ENCODE data around the gene SYCN. TPM values are rescaled to one million over a fixed set of nuclear protein-coding genes. Genes with fewer than 3 reads are reported as not detected.

SYCN gene
- total and polyA plus RNA-seq, 2 of the 13 experiments (the other 11 are each of a cell fraction or from before 2014, with no cell fraction given) = not detected

- no peak within 1 kb of the TSS for H3K9ac ChIP-seq (ENCODE audit: insufficient read depth, low read depth, low read length)
- TF ChIP-seq ZNF20 (CRISPR knock-in tag; IDR thresholded peaks at IDR 0.05) (no peak), GMEB2 (CRISPR knock-in tag; IDR thresholded peaks at IDR 0.05; ENCODE audit: low read depth) (no peak), PAX8 (CRISPR knock-in tag; IDR thresholded peaks at IDR 0.05; ENCODE audit: borderline replicate concordance) (no peak), TSC22D2 (CRISPR knock-in tag; IDR thresholded peaks at IDR 0.05; ENCODE audit: borderline replicate concordance) (no peak), ZSCAN25 (CRISPR knock-in tag; IDR thresholded peaks at IDR 0.05) (no peak), ARNT2 (CRISPR knock-in tag; IDR thresholded peaks at IDR 0.05; ENCODE audit: low read depth) (no peak), CEBPZ (IDR thresholded peaks at IDR 0.05; ENCODE audit: low read length) (no peak), PAWR (CRISPR knock-in tag; IDR thresholded peaks at IDR 0.05; ENCODE audit: borderline replicate concordance) (no peak), SAFB2 (CRISPR knock-in tag; IDR thresholded peaks at IDR 0.05; ENCODE audit: borderline replicate concordance, low read depth) (no peak), ZNF570 (CRISPR knock-in tag; IDR thresholded peaks at IDR 0.05; ENCODE audit: borderline replicate concordance) (no peak)
- TF ChIP-seq, protein P1, sequence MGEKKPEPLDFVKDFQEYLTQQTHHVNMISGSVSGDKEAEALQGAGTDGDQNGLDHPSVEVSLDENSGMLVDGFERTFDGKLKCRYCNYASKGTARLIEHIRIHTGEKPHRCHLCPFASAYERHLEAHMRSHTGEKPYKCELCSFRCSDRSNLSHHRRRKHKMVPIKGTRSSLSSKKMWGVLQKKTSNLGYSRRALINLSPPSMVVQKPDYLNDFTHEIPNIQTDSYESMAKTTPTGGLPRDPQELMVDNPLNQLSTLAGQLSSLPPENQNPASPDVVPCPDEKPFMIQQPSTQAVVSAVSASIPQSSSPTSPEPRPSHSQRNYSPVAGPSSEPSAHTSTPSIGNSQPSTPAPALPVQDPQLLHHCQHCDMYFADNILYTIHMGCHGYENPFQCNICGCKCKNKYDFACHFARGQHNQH (CRISPR knock-in tag; IDR thresholded peaks at IDR 0.05) = no peak
- TF ChIP-seq, protein P2, sequence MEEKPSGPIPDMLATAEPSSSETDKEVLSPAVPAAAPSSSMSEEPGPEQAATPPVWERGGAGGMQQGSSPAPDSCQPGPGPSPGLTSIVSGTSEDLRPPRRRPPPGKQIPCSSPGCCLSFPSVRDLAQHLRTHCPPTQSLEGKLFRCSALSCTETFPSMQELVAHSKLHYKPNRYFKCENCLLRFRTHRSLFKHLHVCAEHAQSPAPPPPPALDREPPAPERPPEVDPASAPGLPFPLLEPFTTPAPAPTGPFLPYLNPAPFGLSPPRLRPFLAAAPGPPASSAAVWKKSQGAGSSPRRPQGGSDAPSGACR (CRISPR knock-in tag; IDR thresholded peaks at IDR 0.05) = no peak
- TF ChIP-seq, protein P3, sequence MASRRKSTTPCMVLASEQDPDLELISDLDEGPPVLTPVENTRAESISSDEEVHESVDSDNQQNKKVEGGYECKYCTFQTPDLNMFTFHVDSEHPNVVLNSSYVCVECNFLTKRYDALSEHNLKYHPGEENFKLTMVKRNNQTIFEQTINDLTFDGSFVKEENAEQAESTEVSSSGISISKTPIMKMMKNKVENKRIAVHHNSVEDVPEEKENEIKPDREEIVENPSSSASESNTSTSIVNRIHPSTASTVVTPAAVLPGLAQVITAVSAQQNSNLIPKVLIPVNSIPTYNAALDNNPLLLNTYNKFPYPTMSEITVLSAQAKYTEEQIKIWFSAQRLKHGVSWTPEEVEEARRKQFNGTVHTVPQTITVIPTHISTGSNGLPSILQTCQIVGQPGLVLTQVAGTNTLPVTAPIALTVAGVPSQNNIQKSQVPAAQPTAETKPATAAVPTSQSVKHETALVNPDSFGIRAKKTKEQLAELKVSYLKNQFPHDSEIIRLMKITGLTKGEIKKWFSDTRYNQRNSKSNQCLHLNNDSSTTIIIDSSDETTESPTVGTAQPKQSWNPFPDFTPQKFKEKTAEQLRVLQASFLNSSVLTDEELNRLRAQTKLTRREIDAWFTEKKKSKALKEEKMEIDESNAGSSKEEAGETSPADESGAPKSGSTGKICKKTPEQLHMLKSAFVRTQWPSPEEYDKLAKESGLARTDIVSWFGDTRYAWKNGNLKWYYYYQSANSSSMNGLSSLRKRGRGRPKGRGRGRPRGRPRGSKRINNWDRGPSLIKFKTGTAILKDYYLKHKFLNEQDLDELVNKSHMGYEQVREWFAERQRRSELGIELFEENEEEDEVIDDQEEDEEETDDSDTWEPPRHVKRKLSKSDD (CRISPR knock-in tag; IDR thresholded peaks at IDR 0.05; ENCODE audit: low read depth) = no peak
Measured at GRCh38 chr19:39248806-39249205, 44.7 kb upstream of the SYCN start, which contains the start of gene IFNL4. Gene IFNL4, minus strand, starts transcription at chr19:39248856.

More at GRCh38 chr19:39248806-39249205, 44.7 kb upstream of the SYCN start, which contains the start of gene IFNL4:
- Histone ChIP-seq H3K4me1 (ENCODE audit: insufficient read depth, low read length) (no peaks in the 10 kb centered on the region), H3K79me2 (ENCODE audit: insufficient read depth, low read length) (no peaks in the 10 kb centered on the region), H3K27ac (ENCODE audit: extremely low read length, insufficient read depth, low read length) (no peak within 1 kb of the TSS), H3K9me3 (ENCODE audit: low read length) (no peaks in the 10 kb centered on the region), H3K4me2 (ENCODE audit: low read depth, low read length) (no peak within 1 kb of the TSS), H2AFZ (ENCODE audit: low read length) (no peak within 1 kb of the TSS), H3K4me3 (replicated peaks in 1 of 3; ENCODE audit: insufficient read depth in 1 of 3, low read depth in 2 of 3, low read length in 3 of 3) (no peak within 1 kb of the TSS), H3K36me3 (replicated peaks in 1 of 2; ENCODE audit: control insufficient read depth in 1 of 2, insufficient read depth in 2 of 2, low read length in 2 of 2) (no peaks in the 10 kb centered on the region), H4K20me1 (ENCODE audit: insufficient read depth, low read length) (no peaks in the 10 kb centered on the region), H3K27me3 (ENCODE audit: control insufficient read depth in 1 of 2, insufficient read depth in 2 of 2, low read length in 2 of 2) (no peaks in the 10 kb centered on the region; a peak in 1 of 5 replicates)
- ATAC-seq = no peak
- ChIA-PET POLR2A (no interaction called here), CTCF (ENCODE audit: low intra/inter-chr PET ratio, low total read pairs) (no interaction called here)
- BruUV-seq (replicated peaks) = no TSS peak
- intact Hi-C loops (cut with micrococcal nuclease; ENCODE audit: unreplicated experiment) (no loop called here), in situ Hi-C loops (cut with HindIII; ENCODE audit: extremely low pct_ligation_motif_present, low pct_unique_long_range_greater_than_20kb) (no loop called here)
- 9% methylated on average over 5 of the region's 13 CpGs for WGBS (ENCODE audit: low lambda C conversion rate)
- no peak for FAIRE-seq
- DNase-seq (ENCODE audit: low spot score) = no peak
